ENCODE results near the gene ERBIN. TPM values are rescaled to one million over a fixed set of nuclear protein-coding genes. Genes with fewer than 3 reads are reported as not detected.

Gene ERBIN
- total and polyA plus RNA-seq, 9 of the 15 experiments (the other 6 are each of a cell fraction or from before 2014, with no cell fraction given), result 11.9 to 72.8 (median 41.7) TPM

DNA sequence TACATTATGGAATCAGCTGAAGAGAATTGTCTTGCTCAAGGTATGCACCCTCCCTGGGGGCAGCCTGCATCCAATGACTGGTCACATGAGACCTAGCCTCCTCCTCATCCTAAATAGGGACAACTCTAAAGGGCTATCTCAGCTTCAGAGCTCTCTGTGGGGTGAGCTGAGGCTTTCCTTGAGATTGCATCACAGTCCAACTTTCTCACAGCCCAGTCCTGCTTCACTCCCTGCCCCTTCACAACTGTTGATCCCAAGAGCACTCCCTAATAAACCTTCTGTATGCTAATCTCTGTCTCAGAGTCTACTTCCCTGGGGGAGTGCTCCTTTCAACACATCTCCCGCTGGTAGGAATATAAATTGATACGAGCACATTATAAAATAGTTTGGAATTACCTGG is 44.1 kb upstream of the ERBIN start:
- POLR2A ChIA-PET, result interaction anchor here (0.7 kb wide), 1 partner anchor 56 kb away, joined by 3 read pairs; no protein-coding TSS in a partner anchor
- no TSS peak for BruUV-seq (replicated peaks)
- ATAC-seq, result peak; percentile 87
- TF ChIP-seq, protein P1, sequence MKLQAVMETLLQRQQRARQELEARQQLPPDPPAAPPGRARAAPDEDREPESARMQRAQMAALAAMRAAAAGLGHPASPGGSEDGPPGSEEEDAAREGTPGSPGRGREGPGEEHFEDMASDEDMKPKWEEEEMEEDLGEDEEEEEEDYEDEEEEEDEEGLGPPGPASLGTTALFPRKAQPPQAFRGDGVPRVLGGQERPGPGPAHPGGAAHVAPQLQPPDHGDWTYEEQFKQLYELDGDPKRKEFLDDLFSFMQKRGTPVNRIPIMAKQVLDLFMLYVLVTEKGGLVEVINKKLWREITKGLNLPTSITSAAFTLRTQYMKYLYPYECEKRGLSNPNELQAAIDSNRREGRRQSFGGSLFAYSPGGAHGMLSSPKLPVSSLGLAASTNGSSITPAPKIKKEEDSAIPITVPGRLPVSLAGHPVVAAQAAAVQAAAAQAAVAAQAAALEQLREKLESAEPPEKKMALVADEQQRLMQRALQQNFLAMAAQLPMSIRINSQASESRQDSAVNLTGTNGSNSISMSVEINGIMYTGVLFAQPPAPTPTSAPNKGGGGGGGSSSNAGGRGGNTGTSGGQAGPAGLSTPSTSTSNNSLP (IDR thresholded peaks at IDR 0.05; ENCODE audit: borderline replicate concordance, low read depth, low read length), result no peak
- peak; percentile 69; the same call in 1 of the 2 replicates for TF ChIP-seq ZKSCAN3 (CRISPR knock-in tag; IDR thresholded peaks at IDR 0.05)
- TF ChIP-seq, protein P2, sequence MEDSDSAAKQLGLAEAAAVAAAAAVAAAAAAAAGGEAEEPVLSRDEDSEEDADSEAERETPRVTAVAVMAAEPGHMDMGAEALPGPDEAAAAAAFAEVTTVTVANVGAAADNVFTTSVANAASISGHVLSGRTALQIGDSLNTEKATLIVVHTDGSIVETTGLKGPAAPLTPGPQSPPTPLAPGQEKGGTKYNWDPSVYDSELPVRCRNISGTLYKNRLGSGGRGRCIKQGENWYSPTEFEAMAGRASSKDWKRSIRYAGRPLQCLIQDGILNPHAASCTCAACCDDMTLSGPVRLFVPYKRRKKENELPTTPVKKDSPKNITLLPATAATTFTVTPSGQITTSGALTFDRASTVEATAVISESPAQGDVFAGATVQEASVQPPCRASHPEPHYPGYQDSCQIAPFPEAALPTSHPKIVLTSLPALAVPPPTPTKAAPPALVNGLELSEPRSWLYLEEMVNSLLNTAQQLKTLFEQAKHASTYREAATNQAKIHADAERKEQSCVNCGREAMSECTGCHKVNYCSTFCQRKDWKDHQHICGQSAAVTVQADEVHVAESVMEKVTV (CRISPR knock-in tag; IDR thresholded peaks at IDR 0.05), result no peak
- TF ChIP-seq SIN3B (IDR thresholded peaks at IDR 0.05; ENCODE audit: low read depth), result no peak
- TF ChIP-seq ZNF766 (CRISPR knock-in tag; conservative IDR thresholded peaks at IDR 0.05), result peak; percentile 98
- no peak for TF ChIP-seq POLR3G (IDR thresholded peaks at IDR 0.05; ENCODE audit: extremely low read depth, insufficient read length, insufficient replicate concordance)
- TF ChIP-seq, protein P3, sequence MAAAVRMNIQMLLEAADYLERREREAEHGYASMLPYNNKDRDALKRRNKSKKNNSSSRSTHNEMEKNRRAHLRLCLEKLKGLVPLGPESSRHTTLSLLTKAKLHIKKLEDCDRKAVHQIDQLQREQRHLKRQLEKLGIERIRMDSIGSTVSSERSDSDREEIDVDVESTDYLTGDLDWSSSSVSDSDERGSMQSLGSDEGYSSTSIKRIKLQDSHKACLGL (CRISPR knock-in tag; IDR thresholded peaks at IDR 0.05; ENCODE audit: borderline replicate concordance, poor library complexity, severe bottlenecking), result no peak
- TF ChIP-seq, protein P4, sequence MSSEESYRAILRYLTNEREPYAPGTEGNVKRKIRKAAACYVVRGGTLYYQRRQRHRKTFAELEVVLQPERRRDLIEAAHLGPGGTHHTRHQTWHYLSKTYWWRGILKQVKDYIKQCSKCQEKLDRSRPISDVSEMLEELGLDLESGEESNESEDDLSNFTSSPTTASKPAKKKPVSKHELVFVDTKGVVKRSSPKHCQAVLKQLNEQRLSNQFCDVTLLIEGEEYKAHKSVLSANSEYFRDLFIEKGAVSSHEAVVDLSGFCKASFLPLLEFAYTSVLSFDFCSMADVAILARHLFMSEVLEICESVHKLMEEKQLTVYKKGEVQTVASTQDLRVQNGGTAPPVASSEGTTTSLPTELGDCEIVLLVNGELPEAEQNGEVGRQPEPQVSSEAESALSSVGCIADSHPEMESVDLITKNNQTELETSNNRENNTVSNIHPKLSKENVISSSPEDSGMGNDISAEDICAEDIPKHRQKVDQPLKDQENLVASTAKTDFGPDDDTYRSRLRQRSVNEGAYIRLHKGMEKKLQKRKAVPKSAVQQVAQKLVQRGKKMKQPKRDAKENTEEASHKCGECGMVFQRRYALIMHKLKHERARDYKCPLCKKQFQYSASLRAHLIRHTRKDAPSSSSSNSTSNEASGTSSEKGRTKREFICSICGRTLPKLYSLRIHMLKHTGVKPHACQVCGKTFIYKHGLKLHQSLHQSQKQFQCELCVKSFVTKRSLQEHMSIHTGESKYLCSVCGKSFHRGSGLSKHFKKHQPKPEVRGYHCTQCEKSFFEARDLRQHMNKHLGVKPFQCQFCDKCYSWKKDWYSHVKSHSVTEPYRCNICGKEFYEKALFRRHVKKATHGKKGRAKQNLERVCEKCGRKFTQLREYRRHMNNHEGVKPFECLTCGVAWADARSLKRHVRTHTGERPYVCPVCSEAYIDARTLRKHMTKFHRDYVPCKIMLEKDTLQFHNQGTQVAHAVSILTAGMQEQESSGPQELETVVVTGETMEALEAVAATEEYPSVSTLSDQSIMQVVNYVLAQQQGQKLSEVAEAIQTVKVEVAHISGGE (CRISPR knock-in tag; IDR thresholded peaks at IDR 0.05), result no peak
- TF ChIP-seq IFI16 (CRISPR knock-in tag; IDR thresholded peaks at IDR 0.05), result no peak
- TF ChIP-seq ZSCAN29 (IDR thresholded peaks at IDR 0.05), result no peak
- no peak for TF ChIP-seq SIN3A (IDR thresholded peaks at IDR 0.05; ENCODE audit: borderline replicate concordance in 2 of 2, control insufficient read depth in 1 of 2, low read depth in 2 of 2, low read length in 2 of 2)
- no peak for TF ChIP-seq MEF2D (tag; conservative IDR thresholded peaks at IDR 0.05; ENCODE audit: low read depth)
- TF ChIP-seq CEBPG (CRISPR knock-in tag; IDR thresholded peaks at IDR 0.05), result peak; percentile 65
- peak in 1 of 2 experiments; percentile 84; a peak in 2 of 4 replicates for TF ChIP-seq CEBPG (tag; conservative IDR thresholded peaks at IDR 0.05 in 1 of 2, IDR thresholded peaks at IDR 0.05 in 1 of 2)

More for the DNA sequence above, 44.1 kb upstream of the ERBIN start:
- no peak for FAIRE-seq
- no peak overlapping the region for H3K9ac ChIP-seq (ENCODE audit: insufficient read depth in 1 of 2, low read depth in 2 of 2, low read length in 2 of 2)
- no peak overlapping the region for H3K4me2 ChIP-seq (ENCODE audit: insufficient read depth, low read length)
- in situ Hi-C loops (cut with MboI), result no loop called here
- no peaks in the 10 kb centered on the region for H3K79me2 ChIP-seq (ENCODE audit: control insufficient read depth, insufficient read depth, low read length)
- H4K20me1 ChIP-seq (replicated peaks; ENCODE audit: control insufficient read depth, insufficient read depth, low read length), result no peaks in the 10 kb centered on the region
- peaks cover 0 to 7% of the 10 kb centered on the region in 2 experiments; a peak in 1 of 5 replicates for H3K27me3 ChIP-seq (ENCODE audit: control insufficient read depth in 2 of 2, insufficient read depth in 2 of 2, low read length in 2 of 2)
- H3K4me1 ChIP-seq (replicated peaks in 1 of 2; ENCODE audit: control insufficient read depth in 2 of 2, insufficient read depth in 2 of 2, low read length in 2 of 2), result no peaks in the 10 kb centered on the region
- H3K4me3 ChIP-seq, result no peak overlapping the region
- H3K36me3 ChIP-seq (ENCODE audit: control insufficient read depth, insufficient read depth, low read length), result no peaks in the 10 kb centered on the region
- H3K9me1 ChIP-seq (ENCODE audit: control insufficient read depth, insufficient read depth, low read length), result no peaks in the 10 kb centered on the region
- H3K27ac ChIP-seq (ENCODE audit: extremely low read depth, low read depth, low read length), result no peak overlapping the region
- WGBS (ENCODE audit: insufficient coverage, low coverage, missing lambda C conversion rate), result 12% methylated on average over 2 of the region's 2 CpGs
- CTCF ChIA-PET (ENCODE audit: low intra/inter-chr PET ratio), result no interaction called here
- intact Hi-C loops (cut with micrococcal nuclease), result no loop called here
- H3K9me3 ChIP-seq (replicated peaks; ENCODE audit: control insufficient read depth, insufficient read depth, low read depth, low read length), result no peaks in the 10 kb centered on the region
- peak in 1 of 4 experiments; percentile 10 for DNase-seq (ENCODE audit: extremely low read depth in 1 of 4, low spot score in 3 of 4)
- no peak overlapping the region for H2AFZ ChIP-seq (ENCODE audit: low read depth, low read length)

Data from K562 (cell line).